ENCODE data around the gene KIAA0040.

KIAA0040 gene

DNA sequence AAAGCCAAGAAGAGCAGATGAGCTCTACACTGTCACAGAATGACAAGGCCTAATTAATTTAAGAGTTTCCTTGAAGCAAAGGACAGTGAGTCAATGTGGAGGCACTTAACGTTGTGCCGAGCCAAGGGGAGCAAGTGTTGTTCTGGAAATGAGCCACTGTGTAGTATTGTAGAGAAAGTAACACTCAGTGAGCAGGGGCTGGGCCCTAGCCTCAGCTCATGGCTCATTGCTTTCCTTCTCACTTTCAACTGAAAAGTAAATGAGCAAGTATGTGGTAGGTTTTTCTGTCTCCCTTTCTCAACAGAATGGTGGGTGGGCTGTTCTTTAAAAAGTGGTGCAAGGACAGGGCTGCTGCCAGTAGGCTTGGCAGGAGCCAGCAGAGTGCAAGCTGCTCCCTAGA lies 11.8 kb upstream of the KIAA0040 start:
- DNase-seq (ENCODE audit: extremely low spot score, insufficient read length, low read depth), result no peak
- FAIRE-seq, result peak; percentile 84

DNA sequence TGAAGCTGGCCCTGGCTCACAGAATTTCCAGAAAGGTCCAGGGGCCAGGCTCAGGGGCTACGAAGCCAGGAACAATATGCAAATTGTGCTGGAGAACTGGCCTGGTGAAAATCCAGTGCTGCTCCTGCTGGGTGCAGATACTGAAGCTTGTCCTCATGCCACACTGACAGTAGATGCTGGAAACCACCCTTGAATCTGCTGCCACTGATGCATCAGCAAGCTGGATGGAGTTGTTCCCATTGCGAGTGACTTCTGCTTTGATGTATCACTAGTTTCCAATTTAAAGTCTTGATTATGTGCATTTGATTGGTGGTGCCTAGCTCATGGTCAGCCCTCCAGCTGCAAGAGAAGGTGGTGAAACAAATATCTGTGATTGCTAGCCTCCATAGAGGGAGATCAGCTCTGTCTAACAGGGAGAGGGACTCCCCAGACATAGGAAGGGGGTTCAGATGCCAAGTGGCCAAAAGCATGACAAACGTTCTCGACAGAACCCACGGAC lies 11.0 kb upstream of the KIAA0040 start:
- DNase-seq (ENCODE audit: extremely low spot score, insufficient read length, low read depth) (no peak), FAIRE-seq (no peak)

DNA sequence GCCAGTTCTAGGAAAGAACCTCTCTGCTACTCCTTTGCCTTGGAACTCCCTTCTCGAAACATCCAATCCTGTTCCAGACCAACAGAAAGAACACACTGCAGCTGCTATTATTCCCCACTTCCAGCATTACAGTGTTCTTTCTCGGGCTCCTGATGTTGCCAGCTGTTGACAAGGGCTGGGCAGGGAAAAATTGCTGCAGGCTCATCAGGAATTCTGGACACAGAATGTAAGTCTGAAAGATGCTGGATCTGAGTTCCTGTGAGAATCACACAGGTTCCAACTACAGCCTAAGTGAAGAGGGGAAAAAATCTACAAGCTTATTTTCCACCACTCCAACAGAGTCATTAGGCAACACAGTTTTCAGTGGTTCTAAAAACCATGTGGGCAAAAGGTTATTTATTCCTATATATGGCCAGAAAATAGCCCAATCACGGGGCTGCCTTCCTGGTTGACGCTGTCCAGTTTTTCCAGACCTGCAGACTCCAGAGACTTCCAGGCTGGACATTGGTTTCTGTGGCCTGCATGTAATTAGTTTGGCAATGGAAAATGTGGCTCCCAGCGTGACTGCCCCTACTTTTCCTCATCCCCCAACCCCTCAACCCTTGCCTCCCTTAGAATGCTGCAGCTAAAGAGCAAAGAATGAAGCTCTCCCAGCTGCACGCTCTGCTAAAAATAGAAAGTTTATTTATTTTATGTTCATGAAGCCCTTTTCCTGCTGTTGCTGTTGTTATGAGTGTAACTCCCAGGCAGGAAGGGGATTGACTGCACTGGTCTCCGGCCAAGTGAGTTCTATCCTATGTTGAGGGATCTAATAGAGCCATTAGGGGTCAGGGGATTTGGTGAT lies 8.3 kb upstream of the KIAA0040 start:
- no peak for FAIRE-seq
- no peak for DNase-seq (ENCODE audit: extremely low spot score, insufficient read length, low read depth)

DNA sequence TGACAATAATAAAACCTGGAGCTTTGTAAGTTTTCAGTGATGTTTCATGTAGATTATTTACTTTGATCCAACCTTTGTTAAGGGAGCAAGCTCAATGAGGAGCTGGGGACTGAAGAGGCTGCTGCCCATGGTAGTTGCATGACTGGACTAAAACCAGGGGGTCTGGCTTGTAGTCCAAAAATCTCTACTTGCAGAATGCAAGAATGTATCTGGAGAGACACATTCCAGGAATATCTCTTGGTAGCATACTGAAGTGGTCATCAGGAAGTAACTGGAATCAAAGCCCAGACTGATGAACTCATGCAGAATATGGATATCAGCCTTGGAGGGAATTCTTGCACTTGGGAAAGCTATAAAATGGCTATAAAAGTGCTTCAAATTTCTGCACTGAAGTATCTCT lies 5.8 kb upstream of the KIAA0040 start:
- FAIRE-seq (no peak), DNase-seq (ENCODE audit: extremely low spot score, insufficient read length, low read depth) (no peak)

DNA sequence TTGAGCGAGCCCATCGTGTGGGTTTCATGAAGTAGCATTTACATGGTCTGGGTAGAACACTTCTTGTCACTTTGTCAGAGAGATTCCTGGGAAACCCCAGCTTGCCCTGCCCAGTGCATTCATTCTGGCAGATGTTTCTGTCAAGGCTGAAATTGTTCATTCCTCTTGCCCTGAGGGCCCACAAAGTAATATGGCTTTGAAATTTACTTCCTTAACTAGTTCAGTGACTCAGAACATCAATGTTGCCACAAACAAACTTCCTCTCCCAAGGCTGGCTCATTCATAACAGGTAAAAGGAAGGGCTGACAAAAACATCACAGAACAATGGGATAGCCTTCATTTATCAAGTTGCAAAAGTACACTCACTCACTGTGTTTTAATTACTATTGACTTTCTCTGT lies 5.0 kb upstream of the KIAA0040 start:
- FAIRE-seq (peak; percentile 57), DNase-seq (ENCODE audit: extremely low spot score, insufficient read length, low read depth) (no peak)

DNA sequence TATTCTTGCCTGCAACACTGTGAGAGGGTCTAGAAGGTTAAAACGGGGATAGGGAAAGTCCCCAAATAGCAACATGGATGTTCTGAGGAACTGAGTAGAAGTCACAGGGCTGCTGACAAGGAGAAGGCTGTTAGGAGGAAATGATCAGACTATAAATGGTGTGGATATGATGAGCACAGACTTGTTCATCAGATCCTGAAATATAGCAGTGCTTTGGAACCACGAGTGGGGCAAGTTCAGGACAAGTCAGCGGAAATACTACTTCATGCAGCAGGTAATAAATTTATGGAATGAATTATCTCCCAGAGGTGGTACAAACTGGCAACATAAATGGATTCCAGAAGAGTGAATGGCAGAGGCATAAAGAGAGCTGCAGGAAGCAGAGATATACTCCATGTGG lies 3.2 kb upstream of the KIAA0040 start:
- DNase-seq (ENCODE audit: extremely low spot score, insufficient read length, low read depth) (no peak), FAIRE-seq (no peak)

DNA sequence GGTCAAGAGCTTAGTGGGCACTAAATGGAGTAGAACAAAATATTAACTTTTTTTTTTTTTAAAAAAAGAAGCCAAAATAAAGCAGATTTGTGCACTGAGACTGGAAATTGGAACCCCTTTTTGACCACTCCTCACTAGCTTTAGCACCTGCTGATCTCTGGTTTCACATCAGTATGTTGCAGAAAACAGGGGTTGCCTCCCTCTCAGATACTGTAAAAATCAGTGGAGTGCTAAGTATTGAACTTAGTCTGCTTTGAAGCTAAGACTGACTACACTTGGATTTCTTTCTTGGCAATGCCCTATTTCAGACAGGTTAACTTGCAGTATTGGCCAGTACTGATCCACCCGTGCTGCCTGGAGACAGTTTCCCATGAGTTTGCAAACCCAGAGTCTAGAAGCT lies 2.7 kb upstream of the KIAA0040 start:
- FAIRE-seq, result peak; percentile 5
- DNase-seq (ENCODE audit: extremely low spot score, insufficient read length, low read depth), result no peak

DNA sequence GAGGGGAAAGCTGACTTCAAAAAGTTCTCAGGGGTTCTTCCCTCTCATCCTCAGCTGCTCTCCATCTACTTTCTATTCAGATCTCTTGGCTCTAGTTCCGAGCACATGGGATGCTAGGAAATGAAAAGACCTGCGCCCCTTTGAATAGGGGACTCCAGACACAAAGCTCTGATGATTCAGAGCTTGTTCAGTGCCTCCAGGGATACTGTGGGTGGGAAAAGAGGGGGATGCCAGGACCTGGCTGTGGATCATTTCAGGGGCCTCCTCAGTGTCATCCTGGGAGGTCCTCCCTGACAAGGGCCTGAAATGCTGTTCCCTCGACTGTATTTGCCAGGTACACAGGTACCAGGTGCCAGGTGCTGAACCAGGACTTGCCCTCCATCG lies 943 bp upstream of the KIAA0040 start:
- DNase-seq (ENCODE audit: extremely low spot score, insufficient read length, low read depth) (no peak), FAIRE-seq (no peak)

DNA sequence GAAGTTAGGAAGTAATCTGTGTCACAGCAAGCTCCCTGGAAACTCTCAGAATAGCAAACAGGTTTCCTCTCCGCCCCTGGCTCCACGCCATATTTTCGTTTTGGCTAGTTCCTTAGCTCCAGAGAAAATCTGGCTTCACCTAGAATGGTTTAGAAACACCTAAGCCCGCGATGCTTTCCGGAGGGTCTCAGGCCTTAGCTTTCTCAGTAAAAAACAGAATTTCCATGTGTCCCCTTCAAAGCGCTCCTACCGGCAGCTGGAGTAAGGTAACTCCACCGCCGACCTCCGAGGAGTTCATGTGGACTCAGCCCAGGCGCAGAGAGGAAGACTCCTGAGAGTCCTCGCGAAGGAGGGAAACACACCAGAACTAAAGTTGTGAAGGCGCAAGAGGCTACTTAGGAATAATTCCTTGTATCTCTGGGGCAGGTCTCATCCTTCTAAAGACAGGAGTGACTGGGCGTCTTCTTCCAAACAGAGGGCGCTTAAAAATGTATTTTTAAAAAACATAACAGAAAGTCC lies 406 bp downstream of the KIAA0040 start:
- FAIRE-seq (no peak), DNase-seq (ENCODE audit: extremely low spot score, insufficient read length, low read depth) (no peak)

DNA sequence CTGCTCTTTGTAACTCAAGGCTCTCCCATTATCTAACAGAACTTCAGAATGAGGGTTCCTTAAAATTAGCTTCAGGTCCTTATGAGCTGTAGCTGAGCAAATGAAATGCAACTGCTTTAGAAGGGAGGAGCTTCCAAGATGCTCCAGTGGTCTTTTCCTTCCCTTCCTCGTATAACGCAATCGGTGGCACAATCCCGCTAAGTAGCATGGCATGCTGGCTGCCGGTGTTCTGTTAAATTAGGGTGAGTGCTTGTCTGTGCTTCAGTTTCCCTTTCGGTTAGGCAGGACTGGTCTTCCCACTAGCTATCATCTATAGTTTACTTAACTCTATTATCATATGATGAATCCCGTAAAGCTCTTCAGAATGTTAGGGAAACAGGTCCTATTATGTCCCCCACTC lies 917 bp downstream of the KIAA0040 start:
- DNase-seq (ENCODE audit: extremely low spot score, insufficient read length, low read depth) (no peak), FAIRE-seq (peak; percentile 78)

DNA sequence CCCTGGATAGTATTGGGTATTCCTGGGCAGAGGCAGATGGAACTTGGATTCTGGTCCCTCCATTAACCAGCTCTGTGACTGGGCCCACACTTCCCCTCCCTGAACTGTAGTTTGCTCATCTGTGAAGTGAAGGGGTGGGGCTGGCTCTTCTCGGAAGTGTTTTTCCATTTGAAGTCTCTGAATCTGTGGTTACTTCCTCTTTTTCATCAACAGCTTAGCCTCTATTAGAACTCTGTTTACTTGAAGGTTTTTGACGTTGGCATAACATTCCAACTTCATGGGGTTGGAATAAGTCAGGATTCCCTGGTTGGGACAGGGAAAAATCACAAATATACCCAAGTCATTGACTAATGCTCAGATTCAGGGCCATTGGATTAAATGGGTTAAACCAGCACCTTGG lies 3.6 kb downstream of the KIAA0040 start:
- FAIRE-seq (peak; percentile 96), DNase-seq (ENCODE audit: extremely low spot score, insufficient read length, low read depth) (no peak)

DNA sequence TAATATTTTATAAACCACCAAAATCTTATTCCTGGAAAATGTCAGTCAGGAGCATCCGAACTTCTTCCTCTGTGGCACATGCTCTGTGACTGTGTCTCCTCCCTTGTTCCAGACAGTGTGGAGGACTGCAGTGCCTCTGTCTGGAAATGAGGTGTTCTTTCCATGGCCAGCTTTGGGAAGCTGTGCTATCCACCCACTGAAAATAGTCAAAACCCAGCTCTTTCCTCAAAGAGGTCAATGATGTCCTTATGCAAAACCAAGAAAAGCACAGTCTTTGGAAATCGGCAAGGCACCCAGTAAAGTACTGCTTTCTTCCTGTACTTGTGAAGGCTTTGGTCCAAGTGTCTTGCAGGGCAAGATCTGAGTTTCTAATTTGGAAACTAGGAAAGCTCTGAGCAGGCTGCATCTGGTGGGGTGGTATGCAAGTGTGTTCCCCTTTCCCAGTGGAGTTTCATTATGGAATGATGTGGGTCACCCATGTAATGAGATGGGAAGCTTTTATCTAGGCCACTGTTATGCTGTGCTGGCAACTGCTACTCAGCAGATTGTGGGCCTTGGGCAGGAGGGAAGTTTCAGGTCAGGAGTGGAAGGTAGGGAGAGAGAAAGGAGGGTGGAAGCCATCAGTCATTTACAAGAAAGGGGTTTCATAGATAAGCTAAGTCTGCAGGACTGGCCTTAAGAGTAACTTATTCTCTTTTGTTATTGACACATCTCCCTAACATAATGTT lies 6.0 kb downstream of the KIAA0040 start:
- no peak for DNase-seq (ENCODE audit: extremely low spot score, insufficient read length, low read depth)
- peak; percentile 5 for FAIRE-seq

DNA sequence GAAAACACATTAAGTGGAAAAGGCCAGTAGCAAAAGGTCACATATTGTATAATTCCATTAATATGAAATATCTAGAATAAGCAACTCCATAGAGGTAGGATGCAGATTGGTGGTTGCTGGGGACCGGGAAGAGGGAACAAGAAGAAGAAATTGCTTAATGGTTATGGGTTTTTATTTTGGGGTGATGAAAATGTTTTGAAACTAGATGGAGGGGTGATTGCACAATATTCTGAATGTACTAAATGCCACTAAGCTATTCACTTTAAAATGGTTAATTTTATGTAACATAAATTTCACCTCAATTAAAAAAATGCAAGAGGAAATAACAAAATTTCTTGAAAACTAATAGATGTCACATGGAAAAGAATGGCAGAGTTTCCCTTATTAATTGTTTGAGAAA lies 6.7 kb downstream of the KIAA0040 start:
- FAIRE-seq (no peak), DNase-seq (ENCODE audit: extremely low spot score, insufficient read length, low read depth) (no peak)

DNA sequence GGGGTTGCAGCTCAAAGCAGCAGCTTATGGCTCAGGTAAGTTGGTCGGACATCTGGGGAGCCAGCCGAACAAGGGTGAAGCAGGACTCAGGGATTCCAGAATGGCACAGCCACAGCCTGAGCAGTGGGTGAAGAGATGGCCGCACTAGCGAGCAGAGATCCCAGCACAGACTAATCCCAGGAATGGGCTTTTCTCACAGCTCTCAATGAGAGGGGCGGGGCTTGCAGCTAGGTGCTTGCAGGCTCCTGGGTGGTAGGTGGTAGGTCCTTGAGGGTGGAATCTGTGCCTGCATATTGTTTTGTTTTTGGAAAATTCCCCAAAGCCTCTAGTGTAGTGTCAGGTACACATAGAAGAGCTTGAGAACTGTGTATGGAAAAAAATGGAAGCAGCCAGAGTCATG lies 9.0 kb downstream of the KIAA0040 start:
- no peak for DNase-seq (ENCODE audit: extremely low spot score, insufficient read length, low read depth)

DNA sequence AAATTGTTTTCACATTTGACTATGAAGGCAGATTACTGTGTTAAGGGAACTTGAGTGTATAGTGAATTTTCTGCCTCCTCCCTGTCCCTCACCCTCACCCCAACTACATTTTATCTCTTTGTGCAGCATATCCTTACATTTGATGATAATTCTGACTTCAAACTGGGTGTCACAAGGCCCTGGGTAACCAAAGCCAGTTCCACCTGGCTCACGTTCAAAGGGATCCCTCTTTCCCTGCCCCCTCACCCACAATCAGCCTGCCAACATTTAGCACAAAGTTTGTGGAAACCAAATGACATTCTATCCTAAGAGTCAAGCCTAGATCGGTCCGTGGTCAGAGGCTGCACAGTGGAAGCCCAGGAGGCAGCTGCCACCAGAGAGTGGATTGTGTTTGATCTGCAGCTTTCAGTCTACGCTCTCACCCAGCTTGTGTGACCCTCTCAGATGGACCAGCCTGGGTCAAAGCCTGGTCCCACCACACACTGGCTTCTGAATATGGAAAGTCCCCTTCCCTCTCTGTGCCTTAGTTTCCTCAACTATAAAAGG lies 10.3 kb downstream of the KIAA0040 start:
- no peak for DNase-seq (ENCODE audit: extremely low spot score, insufficient read length, low read depth)

More for the DNA sequence above, 9.0 kb downstream of the KIAA0040 start:
- no peak for FAIRE-seq

DNA sequence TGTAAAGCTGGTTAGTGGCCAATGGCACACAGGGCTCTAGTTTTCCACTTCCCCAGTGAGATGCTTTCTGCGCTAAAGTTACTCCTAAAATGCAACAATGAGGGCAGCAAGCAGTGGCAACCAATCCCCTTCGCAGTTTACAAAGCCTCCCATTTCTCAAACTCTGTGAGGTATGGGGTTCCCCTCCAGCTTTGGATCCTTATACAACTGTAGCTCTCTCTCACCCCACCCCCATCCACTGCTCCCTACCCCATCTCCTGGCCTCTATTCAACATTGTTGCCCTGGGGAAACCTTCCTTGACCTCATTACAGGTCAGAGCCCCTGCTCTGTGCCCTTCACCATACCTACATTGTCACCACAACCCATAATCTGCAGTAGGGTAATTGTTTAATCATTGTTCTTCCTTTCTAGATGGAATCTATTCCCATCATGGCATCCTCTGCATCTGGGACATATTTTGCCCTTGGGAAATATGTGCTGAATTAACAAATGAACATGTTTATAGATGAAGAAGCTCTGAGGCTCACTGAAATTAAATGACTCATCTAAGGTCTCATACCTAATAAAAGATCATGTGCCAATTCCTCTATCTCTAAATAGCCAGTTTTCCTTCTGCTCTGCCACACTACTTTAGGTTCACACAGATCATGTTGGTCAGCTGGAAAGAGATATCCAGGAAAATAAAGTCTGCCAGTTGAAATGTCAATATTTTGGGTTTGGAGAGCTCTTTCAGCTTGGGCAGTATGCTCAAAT lies 12.6 kb downstream of the KIAA0040 start:
- no peak for DNase-seq (ENCODE audit: extremely low spot score, insufficient read length, low read depth)
- no peak for FAIRE-seq

More for the DNA sequence above, 10.3 kb downstream of the KIAA0040 start:
- no peak for FAIRE-seq

DNA sequence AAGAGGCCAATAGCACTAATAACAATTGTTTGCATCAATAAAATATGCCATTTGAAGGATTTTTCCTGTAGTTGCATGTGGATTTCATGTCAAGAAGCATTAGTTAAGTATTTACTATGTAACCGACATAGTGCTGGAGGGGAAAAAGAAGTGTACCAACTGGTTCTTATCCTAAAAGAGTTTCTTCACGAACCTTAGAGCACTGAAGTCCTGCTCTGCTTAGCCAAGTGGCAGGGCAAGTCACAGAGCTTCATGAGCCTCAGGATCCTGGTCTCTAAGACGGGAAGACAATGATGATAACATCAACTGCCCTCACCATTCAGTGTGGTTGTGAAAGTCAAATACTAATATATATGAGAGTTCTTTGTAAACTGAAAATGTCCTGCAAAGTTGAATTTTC lies 14.1 kb downstream of the KIAA0040 start:
- DNase-seq (ENCODE audit: extremely low spot score, insufficient read length, low read depth) (no peak), FAIRE-seq (no peak)

DNA sequence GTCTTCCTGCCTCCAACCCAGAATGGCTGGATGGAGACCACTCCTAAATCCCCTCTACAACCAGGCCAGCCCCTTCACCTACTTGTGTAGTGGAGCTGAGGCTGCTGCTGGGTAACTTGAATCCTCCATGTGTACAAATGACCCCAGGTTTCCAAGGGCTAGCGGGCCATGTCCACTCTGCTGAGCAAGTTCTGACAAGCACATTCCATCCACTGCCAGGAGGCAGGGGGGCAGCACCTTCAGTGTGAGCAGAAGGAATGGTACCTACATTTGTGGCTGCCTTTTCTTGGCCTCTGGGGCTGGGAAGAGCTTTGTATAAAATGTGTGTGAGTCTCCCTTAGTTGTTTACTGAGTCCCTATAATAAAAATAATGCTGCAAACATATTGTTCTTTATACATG lies 14.5 kb downstream of the KIAA0040 start:
- no peak for FAIRE-seq
- no peak for DNase-seq (ENCODE audit: extremely low spot score, insufficient read length, low read depth)

DNA sequence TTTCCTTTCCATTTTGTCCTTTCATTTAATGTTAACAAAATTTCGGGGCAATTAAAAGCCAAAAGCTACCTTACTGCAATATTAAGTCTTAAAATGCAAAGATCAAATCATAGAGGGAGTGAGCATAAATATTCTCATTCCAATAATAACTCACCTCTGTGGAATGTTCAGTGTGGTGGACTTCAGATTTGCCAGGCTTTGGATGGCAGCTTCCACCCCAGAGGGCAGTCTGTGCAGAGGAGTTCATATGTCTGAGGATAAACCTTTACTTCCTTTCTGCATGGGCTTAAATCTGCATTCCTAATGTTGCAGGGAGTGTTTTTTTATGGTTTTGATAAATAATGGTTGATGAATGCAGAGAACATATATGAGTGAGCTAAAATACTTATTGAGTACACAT lies 16.3 kb downstream of the KIAA0040 start:
- FAIRE-seq, result no peak
- no peak for DNase-seq (ENCODE audit: extremely low spot score, insufficient read length, low read depth)

Measured in GM18507 (cell line).